NCI-H1417 treated with DMSO at 0.1 percent for 48 hours (cell line): ENCODE data around the gene PDE8A.
"Not testable (repeated sequence)": the region's sequence is repeated elsewhere in the genome, so short reads cannot be mapped to it uniquely, and the experiment has no call there.

Experiments used
- DNase-seq: peaks from one replicate; lab custom pipeline; 2025; lab: John Stamatoyannopoulos, UW

The PDE8A gene

GRCh38 chr15:85178308-85178707 is 196.7 kb downstream of the PDE8A start:
- no peak for DNase-seq

DNA sequence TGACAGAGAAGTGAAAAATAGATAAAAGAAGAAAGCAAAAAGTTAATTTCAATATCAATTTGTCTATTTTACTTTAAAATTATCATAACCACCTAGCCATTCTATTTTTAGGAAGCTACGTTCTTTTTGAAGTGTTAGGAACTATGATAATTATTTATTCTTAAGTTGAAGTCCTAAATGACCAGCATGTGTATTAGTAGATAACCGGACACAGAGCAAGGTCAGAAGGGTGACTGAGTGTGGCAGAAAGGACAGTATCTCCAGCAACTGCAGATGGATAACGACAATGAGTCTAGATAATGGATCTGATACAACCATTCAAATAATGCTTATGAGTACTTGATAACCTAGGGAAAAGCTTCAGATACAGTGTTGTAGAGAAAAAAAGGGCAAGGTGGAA is 198.0 kb downstream of the PDE8A start:
- DNase-seq, result no peak

DNA sequence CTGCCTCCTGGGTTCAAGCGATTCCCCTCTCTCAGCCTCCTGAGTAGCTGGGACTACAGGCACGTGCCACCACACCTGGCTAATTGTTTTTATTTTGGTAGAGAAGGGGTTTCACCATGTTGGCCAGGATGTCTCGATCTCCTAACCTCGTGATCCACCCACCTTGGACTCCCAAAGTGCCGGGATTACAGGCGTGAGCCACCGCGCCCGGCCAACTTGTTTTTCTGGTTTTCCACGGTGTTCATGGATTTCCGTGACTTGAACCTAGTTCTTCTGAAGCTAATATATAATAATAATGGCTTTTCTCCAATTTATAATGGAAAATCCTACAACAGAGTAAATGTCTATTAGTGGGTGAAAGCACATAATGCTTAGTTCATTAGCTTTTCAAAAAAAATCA is 203.7 kb downstream of the PDE8A start:
- not testable (repeated sequence) for DNase-seq

DNA sequence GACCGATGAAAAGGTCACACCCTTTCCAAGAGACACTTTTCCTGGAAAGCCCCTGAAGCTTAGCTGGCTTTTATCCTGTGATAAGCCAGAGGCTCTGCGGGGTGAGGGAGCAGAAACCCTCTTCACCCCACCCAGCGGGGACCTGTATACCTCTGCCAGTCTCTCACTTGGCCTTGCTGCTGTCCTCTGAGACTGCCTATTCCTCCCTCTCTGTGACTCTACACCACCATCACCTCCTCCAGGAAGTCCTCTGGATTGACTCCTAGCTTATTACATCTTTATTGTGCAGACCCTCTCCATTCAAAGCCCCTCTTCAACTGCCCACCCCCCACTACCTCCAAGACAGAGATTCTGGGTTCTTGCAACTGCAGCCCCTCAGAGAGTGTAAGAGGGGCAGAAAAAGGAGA is 206.5 kb downstream of the PDE8A start:
- DNase-seq, result not testable (repeated sequence)
